HG03342 (cell line): ENCODE data around the gene GNA15.
"Not testable (repeated sequence)": the region's sequence is repeated elsewhere in the genome, so short reads cannot be mapped to it uniquely, and the experiment has no call there.

Experiments
- ATAC-seq: cut with Tn5 transposase; IDR thresholded peaks from one replicate; pipeline ENCODE4 v1.9.1; 2021; ENCODE audit warnings: mild to moderate bottlenecking, moderate library complexity; ENCODE audit not compliant: unreplicated experiment

Gene GNA15

DNA sequence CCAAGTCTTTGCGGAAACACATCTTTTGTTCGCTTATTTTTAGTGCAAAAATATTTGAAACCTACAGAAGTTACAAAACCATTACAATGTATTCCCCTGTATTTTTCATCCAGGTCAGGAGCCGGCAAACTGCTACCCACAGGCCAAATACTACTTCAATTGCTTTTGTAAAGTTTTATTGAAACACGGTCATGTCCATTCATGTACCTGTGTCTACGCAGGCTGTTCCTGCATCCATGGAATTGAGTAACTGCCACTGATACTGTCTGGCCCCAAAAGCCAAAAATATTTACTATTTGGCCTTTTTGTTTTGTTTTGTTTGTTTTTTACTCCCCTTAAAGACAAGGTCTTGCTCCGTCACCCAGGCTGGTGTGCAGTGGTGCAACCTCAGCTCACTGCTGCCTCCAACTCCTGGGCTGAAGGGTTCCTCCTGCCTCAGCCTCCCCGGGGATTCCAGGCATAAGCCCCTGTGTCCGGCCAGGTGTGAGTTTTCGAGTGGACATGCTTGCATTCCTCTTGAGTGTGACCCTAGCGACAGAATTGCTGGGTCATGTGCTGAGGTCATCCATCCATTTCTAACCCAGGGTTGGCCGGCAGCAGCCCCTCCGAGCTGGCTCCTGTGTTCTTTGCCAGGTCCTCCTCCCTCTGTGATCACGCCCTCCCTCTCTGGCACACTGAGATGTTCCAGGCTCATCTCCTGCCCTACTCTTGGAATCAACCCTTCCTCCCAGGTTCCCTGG is 31.9 kb downstream of the GNA15 start:
- ATAC-seq, result no peak

DNA sequence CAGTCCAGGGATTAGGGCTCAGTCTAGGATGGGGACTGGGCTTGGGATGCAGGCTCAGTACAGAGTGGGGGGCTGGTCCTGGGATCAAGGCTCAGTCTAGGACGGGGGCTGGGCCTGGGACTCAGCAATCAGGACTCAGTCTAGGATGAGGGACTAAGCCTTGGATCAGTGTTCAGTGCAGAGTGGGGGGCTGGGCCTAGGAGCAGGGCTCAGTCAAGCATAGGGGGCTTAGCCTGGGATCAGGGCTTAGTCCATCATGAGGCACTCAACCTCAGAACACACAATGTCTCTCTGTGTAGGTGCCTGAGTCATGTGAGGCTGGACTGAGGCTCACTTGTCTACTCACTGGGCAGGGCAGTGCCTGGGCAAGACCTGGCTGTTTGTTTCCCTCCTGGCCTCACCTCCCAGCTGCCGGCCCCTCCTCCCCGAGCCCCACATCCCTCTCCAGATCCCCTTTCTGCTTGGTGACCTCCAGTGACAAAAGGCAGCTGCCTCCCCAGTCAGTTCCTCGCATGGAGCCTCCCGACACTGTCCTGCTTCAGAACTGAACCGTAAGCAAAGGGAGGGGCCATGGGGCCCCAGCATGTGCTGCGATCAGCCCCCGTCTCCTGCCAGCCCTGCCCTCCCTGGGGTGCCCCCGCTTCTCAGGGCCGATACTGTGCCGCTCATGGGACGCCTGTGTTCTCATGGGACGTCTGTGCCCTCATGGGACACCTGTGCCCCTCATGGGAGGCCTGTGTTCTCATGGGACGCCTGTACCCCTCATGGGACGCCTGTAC is 36.2 kb downstream of the GNA15 start:
- no peak for ATAC-seq

DNA sequence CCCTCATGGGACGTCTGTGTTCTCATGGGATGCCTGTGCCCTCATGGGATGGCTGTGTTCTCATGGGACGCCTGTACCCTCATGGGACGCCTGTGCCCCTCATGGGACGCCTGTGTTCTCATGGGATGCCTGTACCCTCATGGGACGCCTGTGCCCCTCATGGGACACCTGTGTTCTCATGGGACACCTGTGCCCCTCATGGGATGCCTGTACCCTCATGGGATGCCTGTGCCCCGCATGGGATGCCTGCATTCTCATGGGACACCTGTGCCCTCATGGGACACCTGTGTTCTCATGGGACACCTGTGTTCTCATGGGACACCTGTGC is 36.8 kb downstream of the GNA15 start:
- ATAC-seq, result not testable (repeated sequence)

DNA sequence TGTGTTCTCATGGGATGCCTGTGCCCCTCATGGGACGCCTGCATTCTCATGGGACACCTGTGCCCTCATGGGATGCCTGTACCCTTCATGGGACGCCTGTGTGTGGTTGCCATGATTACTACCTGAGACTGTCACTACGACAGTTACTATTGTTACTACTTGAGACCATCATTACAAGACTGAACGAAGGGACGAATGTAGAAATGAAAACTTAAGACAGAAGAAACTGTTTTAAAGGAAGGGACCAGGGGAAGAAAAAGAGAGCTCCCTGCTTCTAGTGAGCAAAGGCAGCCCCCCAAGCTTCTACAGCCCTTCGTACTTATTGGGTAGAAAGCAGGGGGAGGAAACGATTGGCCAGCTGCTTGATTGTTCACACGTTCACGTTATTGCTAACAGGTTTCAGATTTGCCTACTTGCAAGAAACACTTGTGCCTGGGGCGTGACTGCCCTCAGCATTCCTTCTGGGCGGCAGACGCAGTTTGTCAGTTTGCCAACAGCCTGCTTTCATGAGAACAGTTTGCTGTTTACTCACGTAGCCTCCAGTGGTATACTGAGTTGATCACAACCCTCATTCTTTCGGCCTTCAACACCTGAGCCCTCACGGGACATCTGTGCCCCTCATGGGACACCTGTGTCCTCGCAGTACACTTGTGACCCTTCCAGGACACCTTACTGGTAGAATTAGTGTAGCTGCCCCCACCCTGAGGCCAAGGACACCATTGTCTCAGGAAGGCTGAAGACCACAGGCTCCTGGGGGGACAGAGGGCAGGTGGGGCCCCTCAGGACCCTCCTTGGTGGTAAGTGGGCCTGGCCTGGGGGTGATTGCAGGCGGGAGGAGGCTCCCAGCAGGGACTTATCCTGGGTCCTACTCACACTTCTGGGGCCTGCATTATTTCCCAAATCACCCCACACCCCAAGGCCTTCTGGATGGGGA is 40.2 kb downstream of the GNA15 start:
- ATAC-seq, result no peak

DNA sequence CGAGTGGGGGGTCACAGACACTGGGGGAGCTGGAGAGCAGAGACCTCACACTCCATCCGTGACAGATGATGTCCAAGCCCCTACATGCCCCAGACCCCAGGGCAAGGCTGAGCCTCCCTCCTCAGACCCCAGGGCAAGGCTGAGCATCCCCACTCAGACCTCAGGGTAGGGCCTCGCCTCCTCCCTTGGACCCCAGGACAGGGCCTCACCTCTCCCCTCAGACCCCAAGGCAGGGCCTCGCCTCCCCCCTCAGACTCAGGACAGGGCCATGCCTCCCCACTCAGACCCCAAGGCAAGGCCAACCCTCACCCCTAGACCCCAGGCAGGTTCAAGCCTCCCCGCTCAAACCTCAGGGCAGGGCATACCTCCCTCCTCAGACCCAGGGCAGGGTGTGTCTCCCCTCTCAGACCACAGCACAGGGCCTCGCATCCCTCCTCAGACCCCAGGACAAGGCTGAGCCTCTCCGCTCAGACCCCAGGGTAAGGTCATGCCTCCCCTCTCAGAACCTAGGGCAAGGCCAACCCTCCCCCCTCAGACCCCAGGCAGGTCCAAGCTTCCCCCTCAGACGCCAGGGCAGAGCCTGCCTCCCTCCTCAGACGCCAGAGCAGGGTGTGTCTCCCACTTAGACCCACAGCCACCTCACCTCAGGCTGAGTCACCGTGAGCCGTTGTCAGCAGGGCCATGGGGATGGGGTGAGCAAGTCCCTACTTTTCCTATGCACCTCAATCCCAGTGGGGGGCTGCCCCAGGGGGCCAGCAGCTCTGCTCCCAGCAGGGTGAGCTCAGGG is 41.1 kb downstream of the GNA15 start:
- ATAC-seq, result no peak

DNA sequence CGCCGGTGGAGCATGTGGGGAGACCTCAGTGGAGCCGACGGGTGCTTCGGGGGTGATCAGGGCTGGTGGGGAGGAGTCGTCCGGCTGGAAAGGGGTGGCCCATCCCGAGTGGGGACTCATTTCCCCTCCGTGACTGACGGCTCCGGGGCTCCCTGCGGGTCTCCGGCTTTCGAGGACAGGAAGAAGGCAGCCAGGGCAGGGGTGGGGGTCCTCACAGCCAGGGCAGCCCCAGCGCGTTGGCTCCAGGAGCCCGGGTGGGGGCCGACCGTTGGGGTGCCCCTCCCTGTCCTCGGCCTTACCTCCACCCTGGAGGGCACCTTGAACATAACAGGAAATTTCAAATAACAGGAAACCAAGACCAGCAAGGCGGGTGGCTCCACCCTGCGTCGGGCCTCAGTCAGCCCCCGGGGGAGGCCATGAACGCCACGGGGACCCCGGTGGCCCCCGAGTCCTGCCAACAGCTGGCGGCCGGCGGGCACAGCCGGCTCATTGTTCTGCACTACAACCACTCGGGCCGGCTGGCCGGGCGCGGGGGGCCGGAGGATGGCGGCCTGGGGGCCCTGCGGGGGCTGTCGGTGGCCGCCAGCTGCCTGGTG is 42.6 kb downstream of the GNA15 start, which contains the start of gene S1PR4:
S1PR4 (plus strand) TSS at position 393 of the 596 bp plus-strand sequence; CDS start at position 417, 24 bp downstream.
- no peak for ATAC-seq

DNA sequence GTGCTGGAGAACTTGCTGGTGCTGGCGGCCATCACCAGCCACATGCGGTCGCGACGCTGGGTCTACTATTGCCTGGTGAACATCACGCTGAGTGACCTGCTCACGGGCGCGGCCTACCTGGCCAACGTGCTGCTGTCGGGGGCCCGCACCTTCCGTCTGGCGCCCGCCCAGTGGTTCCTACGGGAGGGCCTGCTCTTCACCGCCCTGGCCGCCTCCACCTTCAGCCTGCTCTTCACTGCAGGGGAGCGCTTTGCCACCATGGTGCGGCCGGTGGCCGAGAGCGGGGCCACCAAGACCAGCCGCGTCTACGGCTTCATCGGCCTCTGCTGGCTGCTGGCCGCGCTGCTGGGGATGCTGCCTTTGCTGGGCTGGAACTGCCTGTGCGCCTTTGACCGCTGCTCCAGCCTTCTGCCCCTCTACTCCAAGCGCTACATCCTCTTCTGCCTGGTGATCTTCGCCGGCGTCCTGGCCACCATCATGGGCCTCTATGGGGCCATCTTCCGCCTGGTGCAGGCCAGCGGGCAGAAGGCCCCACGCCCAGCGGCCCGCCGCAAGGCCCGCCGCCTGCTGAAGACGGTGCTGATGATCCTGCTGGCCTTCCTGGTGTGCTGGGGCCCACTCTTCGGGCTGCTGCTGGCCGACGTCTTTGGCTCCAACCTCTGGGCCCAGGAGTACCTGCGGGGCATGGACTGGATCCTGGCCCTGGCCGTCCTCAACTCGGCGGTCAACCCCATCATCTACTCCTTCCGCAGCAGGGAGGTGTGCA is 43.3 kb downstream of the GNA15 start:
- ATAC-seq, result no peak

DNA sequence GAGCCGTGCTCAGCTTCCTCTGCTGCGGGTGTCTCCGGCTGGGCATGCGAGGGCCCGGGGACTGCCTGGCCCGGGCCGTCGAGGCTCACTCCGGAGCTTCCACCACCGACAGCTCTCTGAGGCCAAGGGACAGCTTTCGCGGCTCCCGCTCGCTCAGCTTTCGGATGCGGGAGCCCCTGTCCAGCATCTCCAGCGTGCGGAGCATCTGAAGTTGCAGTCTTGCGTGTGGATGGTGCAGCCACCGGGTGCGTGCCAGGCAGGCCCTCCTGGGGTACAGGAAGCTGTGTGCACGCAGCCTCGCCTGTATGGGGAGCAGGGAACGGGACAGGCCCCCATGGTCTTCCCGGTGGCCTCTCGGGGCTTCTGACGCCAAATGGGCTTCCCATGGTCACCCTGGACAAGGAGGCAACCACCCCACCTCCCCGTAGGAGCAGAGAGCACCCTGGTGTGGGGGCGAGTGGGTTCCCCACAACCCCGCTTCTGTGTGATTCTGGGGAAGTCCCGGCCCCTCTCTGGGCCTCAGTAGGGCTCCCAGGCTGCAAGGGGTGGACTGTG is 44.0 kb downstream of the GNA15 start:
- ATAC-seq, result no peak

DNA sequence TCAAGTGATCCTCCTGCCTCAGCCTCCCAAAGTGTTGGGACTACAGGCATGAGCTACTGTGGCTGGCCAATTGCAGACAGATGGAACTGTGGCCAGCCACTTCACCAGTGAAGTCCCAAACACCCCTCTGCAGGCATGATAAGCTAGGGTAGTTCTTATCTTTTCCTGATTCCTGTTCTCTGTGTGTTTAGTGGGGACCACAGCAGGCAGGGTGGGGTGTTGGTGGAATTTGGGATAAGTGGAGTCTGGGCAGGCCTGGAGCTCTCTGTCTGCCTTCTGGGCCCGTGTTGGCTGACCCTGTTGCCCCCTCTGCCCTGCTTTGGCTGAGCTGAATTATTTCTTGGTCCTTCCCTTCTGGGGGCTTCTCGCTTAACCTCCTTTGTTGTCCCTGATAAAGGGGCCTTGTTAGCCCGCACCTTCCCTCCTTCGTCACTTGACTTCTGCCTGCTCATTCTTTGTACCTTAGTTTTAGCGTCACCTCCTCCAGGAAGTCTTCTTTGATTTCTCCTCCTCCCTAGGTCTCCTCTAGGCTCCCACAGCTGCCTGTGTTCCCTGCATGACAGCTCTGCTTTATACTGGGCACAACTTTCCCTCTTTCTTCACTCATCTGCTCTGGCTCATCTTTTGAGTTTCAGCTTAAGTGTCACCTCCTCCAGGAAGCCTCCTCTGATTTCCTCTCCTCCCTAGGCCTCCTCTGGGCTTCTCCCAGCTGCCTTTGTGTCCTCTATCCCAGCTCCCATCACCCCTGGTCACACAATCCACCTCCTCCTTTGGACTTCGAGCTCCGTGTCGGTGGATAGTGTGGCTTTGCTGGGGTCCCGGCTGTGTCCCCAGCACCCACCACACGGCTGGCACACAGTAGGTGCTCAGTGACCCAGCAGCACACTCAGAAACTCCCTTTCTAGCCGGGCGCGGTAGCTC is 48.1 kb downstream of the GNA15 start:
- ATAC-seq, result no peak

DNA sequence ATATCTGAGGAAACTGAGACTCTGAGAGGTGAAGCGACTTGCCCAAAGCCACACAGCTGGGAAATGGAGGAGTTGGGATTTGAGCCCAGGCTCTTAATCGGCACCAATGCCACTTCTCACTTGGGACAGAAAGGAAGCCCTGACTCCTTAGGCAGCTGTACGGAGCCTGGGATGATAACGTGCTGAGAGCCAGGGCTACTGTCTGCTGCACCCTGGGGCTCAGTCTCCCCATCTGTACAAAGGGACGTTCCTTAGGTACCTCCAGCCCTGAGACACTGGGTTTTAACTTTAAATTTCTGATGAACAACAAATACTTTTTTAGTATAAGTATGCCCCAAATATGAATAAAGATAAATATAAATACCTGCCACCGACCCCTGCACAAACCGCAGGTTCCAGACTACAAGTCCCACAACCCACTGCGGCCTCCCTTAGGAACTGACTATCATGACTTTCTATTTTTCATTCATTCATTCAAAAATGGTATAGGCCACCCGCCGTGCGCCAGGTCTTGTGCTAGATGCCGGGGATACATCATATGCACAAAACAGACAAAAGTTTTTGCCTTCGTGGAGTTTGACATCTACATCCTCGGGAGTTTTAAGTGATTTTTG is 49.1 kb downstream of the GNA15 start:
- ATAC-seq, result peak; percentile 22

DNA sequence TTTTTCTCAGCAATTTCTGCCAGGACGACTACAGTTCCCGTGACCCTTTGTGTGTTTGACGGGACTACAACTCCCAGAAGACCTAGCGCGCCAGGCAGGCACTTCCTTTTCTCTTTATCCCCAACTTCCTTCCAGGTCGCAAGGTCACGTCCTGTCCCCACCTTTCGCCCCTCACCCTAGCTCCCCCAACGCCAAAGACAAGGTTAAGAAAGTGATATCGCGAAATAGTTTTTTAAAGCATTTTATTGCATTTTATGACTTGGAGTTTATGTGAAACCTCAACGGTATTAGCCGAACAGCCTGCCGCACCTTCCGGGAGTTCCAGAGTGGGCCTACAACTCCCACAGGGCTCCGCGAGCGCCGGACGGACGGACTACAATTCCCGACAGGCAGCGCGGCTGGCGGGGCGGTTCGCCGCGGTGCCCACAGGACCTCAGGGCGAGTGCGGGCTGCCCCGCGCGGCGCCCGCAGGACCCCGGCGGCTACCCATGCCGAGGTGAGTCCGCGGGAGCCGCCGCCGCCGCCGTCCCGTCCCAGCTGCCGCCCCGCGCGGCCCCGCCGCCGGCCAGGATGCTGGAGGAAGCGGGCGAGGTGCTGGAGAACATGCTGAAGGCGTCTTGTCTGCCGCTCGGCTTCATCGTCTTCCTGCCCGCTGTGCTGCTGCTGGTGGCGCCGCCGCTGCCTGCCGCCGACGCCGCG is 49.8 kb downstream of the GNA15 start, which contains the start of gene NCLN:
NCLN (plus strand) TSS at position 470 of the 699 bp plus-strand sequence; CDS start at position 571, 101 bp downstream.
- ATAC-seq, result peak; percentile 71

DNA sequence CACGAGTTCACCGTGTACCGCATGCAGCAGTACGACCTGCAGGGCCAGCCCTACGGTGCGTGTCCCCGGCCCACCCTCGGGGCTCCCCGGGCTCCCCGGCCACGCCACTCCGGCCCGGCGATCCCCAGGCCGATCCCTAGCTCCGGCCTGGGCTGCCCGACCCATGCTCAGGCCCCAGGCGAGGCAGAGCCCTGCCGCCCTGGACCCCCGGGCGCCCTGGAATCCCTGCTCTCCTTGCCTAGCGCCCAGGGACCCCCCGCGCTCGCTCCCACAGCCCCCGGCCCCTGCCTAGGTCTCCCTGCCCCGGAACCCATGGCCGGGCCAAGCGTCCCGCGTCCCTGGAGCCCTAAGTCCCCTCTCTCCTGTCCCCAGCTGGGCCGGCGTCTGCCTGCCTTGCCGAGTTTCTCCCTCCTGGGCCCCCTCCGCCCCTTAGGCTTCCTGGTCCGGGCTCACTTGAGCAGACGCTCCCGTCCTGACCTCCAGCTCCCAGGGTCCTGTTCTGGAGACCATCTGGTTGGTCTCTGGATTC is 50.4 kb downstream of the GNA15 start:
- ATAC-seq, result no peak

DNA sequence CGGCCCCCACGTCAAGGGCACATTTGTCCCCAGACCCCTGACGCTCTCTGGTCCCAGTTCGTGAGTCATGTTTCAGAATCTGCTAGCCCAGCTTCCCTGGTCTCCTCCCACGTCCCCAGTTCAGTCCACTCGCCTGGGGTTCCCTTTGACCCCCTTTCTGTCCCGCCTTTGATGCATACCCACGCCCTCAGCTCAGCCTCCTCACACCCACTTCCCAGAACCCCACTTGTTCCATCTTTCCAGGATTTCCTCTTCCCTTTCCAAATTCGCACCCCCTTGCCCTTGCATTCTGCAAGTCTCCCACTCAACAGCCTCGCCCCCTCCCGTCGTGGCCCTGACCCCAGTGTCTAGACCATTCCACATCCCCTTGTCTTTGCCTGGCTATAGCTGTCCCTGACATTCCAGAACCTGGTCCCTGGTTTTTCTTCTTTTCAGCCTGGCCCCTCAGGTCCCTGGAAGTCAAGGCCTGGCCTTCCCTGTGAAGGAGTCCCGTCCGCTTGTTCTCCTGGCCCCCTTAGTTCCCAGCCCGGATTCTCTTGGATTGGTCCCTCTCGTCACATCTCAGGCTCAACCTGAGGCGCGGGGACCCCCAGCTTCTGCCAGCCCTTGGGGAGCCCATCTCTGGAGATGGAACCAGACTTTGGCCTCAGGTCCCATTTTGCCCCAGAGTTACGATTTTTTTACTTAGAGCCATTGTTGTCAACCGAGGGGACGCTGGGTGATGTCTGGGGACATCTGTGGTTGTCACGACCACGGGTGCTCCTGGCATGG is 51.2 kb downstream of the GNA15 start:
- ATAC-seq, result no peak

DNA sequence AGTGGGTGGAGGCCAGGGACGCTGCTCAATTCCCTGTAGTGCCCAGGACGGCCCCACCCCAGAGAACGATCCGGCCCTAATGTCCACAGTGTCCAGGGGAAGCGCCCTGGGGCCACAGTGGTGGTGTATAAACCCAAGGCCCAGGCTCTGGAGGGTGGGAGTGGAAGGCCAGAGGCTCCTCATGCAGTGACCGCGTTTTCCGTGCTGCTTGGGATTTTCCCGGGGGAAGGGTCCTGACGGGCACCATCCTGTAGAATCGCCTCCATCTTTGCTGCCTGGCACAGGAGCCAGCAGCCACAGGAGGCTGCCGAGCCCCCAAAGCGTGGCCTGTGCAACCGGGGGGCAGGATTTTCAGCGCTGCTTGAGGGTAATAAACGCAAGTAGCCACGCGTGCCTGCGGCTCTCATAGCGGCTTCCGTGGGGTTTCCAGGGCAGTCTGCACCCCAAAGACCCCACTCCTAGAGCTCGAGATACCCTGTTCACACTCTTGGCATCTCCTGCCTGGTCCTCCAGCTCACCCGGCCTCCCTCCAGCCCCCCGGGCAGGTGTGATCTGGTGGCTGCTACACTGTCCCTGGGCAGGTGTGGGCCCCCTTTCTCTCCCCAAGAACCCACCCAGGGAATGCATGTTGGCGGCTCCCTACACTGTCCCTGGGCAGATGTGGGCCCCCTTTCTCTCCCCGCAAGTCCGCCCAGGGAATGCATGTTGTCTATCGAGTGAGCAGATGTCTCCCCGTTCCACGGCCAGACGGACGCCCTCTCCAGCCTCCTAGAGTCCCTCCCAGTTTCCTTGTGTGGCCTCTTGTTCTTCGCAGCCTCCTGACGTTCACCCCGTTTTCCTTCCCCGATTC is 52.1 kb downstream of the GNA15 start:
- ATAC-seq, result no peak
